ENCODE measurements around the gene AIPL1. TPM values are rescaled to one million over a fixed set of nuclear protein-coding genes. Genes with fewer than 3 reads are reported as not detected.

The AIPL1 gene
- total RNA-seq, 1 donor from 2014 or later, result not detected

- DNase-seq (ENCODE audit: low read depth in 2 of 2), result no peak
Observed at GRCh38 chr17:6467567-6467966, 32.6 kb upstream of the AIPL1 start.

- DNase-seq (ENCODE audit: low read depth in 2 of 2), result no peak
Observed at GRCh38 chr17:6465206-6466003, 30.5 kb upstream of the AIPL1 start.

GRCh38 chr17:6464446-6465041 is 29.6 kb upstream of the AIPL1 start:
- no peak for DNase-seq (ENCODE audit: low read depth in 2 of 2)

- DNase-seq (ENCODE audit: low read depth in 2 of 2), result no peak
Observed at GRCh38 chr17:6463616-6464445, 28.9 kb upstream of the AIPL1 start.

GRCh38 chr17:6462692-6463091 is 27.8 kb upstream of the AIPL1 start:
- DNase-seq (ENCODE audit: low read depth in 2 of 2), result no peak

- no peak for DNase-seq (ENCODE audit: low read depth in 2 of 2)
Observed at GRCh38 chr17:6461792-6462524, 27.0 kb upstream of the AIPL1 start.

GRCh38 chr17:6461246-6461645 is 26.3 kb upstream of the AIPL1 start:
- no peak for DNase-seq (ENCODE audit: low read depth in 2 of 2)

- DNase-seq (ENCODE audit: low read depth in 2 of 2), result no peak
Observed at GRCh38 chr17:6460531-6461161, 25.7 kb upstream of the AIPL1 start.

- no peak for DNase-seq (ENCODE audit: low read depth in 2 of 2)
Observed at GRCh38 chr17:6458460-6458950, 23.6 kb upstream of the AIPL1 start.

- DNase-seq (ENCODE audit: low read depth in 2 of 2), result no peak
Observed at GRCh38 chr17:6457688-6458459, 23.0 kb upstream of the AIPL1 start.

GRCh38 chr17:6456914-6457687 is 22.2 kb upstream of the AIPL1 start:
- DNase-seq (ENCODE audit: low read depth in 2 of 2), result peak; percentile 44 to 66

- DNase-seq (ENCODE audit: low read depth in 2 of 2), result no peak
Observed at GRCh38 chr17:6456321-6456720, 21.4 kb upstream of the AIPL1 start.

GRCh38 chr17:6455321-6455705 is 20.4 kb upstream of the AIPL1 start:
- DNase-seq (ENCODE audit: low read depth in 2 of 2), result peak in 1 of 2 donors; percentile 70

- no peak for DNase-seq (ENCODE audit: low read depth in 2 of 2)
Observed at GRCh38 chr17:6454495-6455320, 19.8 kb upstream of the AIPL1 start.

GRCh38 chr17:6453279-6454024 is 18.5 kb upstream of the AIPL1 start:
- no peak for DNase-seq (ENCODE audit: low read depth in 2 of 2)

GRCh38 chr17:6452471-6453266 is 17.7 kb upstream of the AIPL1 start:
- DNase-seq (ENCODE audit: low read depth in 2 of 2), result no peak

Data from lung microvascular endothelial cell (primary cell).